Adrenal gland (tissue), 5 donors: Measurements from ENCODE around the gene NKX2-3.

Experiments
- POLR2A ChIP-seq, 2 donors: fragments of 450-650 bp; IDR thresholded peaks; one replicate each; pipeline ENCODE4 v1.6.1; 2017; ENCODE audit warnings: antibody characterized with exemption in 2 of 2, mild to moderate bottlenecking in 2 of 2, moderate library complexity in 1 of 2
- TF ChIP-seq, protein P1 (sequence below), 6 experiments: fragments of 450-650 bp in 4 of 6; fragments of 200-600 bp in 2 of 6; sonication (generic) in 1 of 6; IDR thresholded peaks; 1 replicate in 5 of 6; 2 replicates in 1 of 6; pipeline versions ENCODE4 v1.5.1 to v1.8.0; 2016 to 2021; ENCODE audit warnings: antibody characterized with exemption in 6 of 6, mild to moderate bottlenecking in 2 of 6, moderate library complexity in 1 of 6
- donor health status: DM: no; HTN: no; CAD: no.

DNA sequence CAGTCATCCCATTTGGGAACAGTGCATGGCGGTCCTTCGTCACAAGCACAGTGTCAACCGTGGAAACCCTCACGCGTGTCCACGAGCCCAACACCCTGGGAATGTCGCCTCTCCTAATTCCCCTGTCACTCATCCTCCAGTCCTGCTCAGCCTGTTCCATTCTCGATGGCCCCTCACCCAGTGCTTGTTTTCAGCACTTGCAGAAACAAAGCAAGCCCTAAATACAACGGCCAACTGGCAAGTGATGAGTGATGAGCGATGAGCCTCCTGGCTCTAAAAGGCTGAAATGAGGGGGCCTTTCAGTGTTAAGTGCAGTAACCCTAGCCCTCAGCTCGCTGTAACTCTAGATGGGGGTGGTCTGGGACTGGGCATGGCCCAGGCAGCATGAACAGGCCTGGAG lies 22.6 kb downstream of the NKX2-3 start:
- TF ChIP-seq, protein P1, sequence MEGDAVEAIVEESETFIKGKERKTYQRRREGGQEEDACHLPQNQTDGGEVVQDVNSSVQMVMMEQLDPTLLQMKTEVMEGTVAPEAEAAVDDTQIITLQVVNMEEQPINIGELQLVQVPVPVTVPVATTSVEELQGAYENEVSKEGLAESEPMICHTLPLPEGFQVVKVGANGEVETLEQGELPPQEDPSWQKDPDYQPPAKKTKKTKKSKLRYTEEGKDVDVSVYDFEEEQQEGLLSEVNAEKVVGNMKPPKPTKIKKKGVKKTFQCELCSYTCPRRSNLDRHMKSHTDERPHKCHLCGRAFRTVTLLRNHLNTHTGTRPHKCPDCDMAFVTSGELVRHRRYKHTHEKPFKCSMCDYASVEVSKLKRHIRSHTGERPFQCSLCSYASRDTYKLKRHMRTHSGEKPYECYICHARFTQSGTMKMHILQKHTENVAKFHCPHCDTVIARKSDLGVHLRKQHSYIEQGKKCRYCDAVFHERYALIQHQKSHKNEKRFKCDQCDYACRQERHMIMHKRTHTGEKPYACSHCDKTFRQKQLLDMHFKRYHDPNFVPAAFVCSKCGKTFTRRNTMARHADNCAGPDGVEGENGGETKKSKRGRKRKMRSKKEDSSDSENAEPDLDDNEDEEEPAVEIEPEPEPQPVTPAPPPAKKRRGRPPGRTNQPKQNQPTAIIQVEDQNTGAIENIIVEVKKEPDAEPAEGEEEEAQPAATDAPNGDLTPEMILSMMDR (IDR thresholded peaks at IDR 0.05) = no peak
- TF ChIP-seq POLR2A (IDR thresholded peaks at IDR 0.05) = no peak
